ENCODE data around the gene ZNF436. TPM values are rescaled to one million over a fixed set of nuclear protein-coding genes. Genes with fewer than 3 reads are reported as not detected.
"Not testable (repeated sequence)": the region's sequence is repeated elsewhere in the genome, so short reads cannot be mapped to it uniquely, and the experiment has no call there.

ZNF436 gene
- total RNA-seq, 1 donor from 2014 or later, result 17.4 TPM

- no peak for TF ChIP-seq CTCF (IDR thresholded peaks at IDR 0.05)
- DNase-seq (ENCODE audit: extremely low spot score, unreplicated experiment), result no peak
- Mint-ChIP-seq H3K9me3 (ENCODE audit: unreplicated experiment) (no peaks in the 10 kb centered on the region), H3K27me3 (ENCODE audit: unreplicated experiment) (no peaks in the 10 kb centered on the region), H3K4me3 (ENCODE audit: unreplicated experiment) (no peak overlapping the region), H3K4me1 (ENCODE audit: unreplicated experiment) (peaks cover 7% of the 10 kb centered on the region), H3K27ac (ENCODE audit: unreplicated experiment) (no peak overlapping the region), H3K36me3 (ENCODE audit: unreplicated experiment) (peaks cover 55% of the 10 kb centered on the region)
Measured at GRCh38 chr1:23330846-23331245, 38.8 kb downstream of the ZNF436 start.

GRCh38 chr1:23325393-23325792, 44.2 kb downstream of the ZNF436 start:
- no peaks in the 10 kb centered on the region for H3K27me3 Mint-ChIP-seq (ENCODE audit: unreplicated experiment)
- no peak overlapping the region for H3K4me3 Mint-ChIP-seq (ENCODE audit: unreplicated experiment)
- H3K27ac Mint-ChIP-seq (ENCODE audit: unreplicated experiment), result peak overlapping the region; percentile 38
- no peak for DNase-seq (ENCODE audit: extremely low spot score, unreplicated experiment)
- peaks cover 18% of the 10 kb centered on the region for H3K4me1 Mint-ChIP-seq (ENCODE audit: unreplicated experiment)
- peaks cover 54% of the 10 kb centered on the region for H3K36me3 Mint-ChIP-seq (ENCODE audit: unreplicated experiment)
- no peaks in the 10 kb centered on the region for H3K9me3 Mint-ChIP-seq (ENCODE audit: unreplicated experiment)
- no peak for TF ChIP-seq CTCF (IDR thresholded peaks at IDR 0.05)

GRCh38 chr1:23322770-23323169, 46.9 kb downstream of the ZNF436 start:
- TF ChIP-seq CTCF (IDR thresholded peaks at IDR 0.05), result no peak
- peak overlapping the region; percentile 75 for H3K27ac Mint-ChIP-seq (ENCODE audit: unreplicated experiment)
- DNase-seq (ENCODE audit: extremely low spot score, unreplicated experiment), result no peak
- H3K4me1 Mint-ChIP-seq (ENCODE audit: unreplicated experiment), result peaks cover 16% of the 10 kb centered on the region
- no peaks in the 10 kb centered on the region for H3K9me3 Mint-ChIP-seq (ENCODE audit: unreplicated experiment)
- no peaks in the 10 kb centered on the region for H3K27me3 Mint-ChIP-seq (ENCODE audit: unreplicated experiment)
- H3K36me3 Mint-ChIP-seq (ENCODE audit: unreplicated experiment), result peaks cover 56% of the 10 kb centered on the region
- no peak overlapping the region for H3K4me3 Mint-ChIP-seq (ENCODE audit: unreplicated experiment)

GRCh38 chr1:23310280-23310679, 59.4 kb downstream of the ZNF436 start:
- H3K27me3 Mint-ChIP-seq (ENCODE audit: unreplicated experiment); H3K4me3 Mint-ChIP-seq (ENCODE audit: unreplicated experiment); DNase-seq (ENCODE audit: extremely low spot score, unreplicated experiment); H3K4me1 Mint-ChIP-seq (ENCODE audit: unreplicated experiment); H3K27ac Mint-ChIP-seq (ENCODE audit: unreplicated experiment); H3K9me3 Mint-ChIP-seq (ENCODE audit: unreplicated experiment): not testable (repeated sequence)
- peaks cover 46% of the 10 kb centered on the region for H3K36me3 Mint-ChIP-seq (ENCODE audit: unreplicated experiment)

Other genes starting within 250 kb of the ZNF436 start
- 47.4 and 47.6 TPM in 2 replicates for gene LUZP1, start 201.0 kb downstream of the ZNF436 start, total RNA-seq
- gene HTR1D, start 152.3 kb downstream of the ZNF436 start, total RNA-seq, result 1.2 and 1.6 TPM in 2 replicates
- gene HNRNPR, start 25.6 kb downstream of the ZNF436 start, total RNA-seq, result 140 and 151 TPM in 2 replicates
- 4.0 and 4.6 TPM in 2 replicates for gene TCEA3, start 54.9 kb upstream of the ZNF436 start, total RNA-seq
- 24.9 and 31.1 TPM in 2 replicates for gene ASAP3, start 114.3 kb upstream of the ZNF436 start, total RNA-seq
- 1.3 TPM in 2 replicates for gene E2F2, start 161.4 kb upstream of the ZNF436 start, total RNA-seq
- gene ID3, start 189.7 kb upstream of the ZNF436 start, total RNA-seq, result 73.5 and 86.9 TPM in 2 replicates

Data from osteocyte (in vitro differentiated cells).